CD4-positive, CD25-positive, alpha-beta regulatory T cell (primary cell): ENCODE results near the gene TXNL4B. TPM values are rescaled to one million over a fixed set of nuclear protein-coding genes. Genes with fewer than 3 reads are reported as not detected.
"Not testable (repeated sequence)": the region's sequence is repeated elsewhere in the genome, so short reads cannot be mapped to it uniquely, and the experiment has no call there.

Source experiments
- ATAC-seq, 2 donors: fragments of 150-1000 bp; cut with Tn5 transposase; one replicate each; pipeline ENCODE4 v1.10.0; 2021; ENCODE audit warnings: low read depth in 2 of 2, moderate number of reproducible peaks in 2 of 2, moderate library complexity in 1 of 2
- DNase-seq, 3 donors: peaks; one replicate each; pipeline versions ENCODE4 v3.0.0 to v3.0.0-alpha.2; 2012 to 2022; ENCODE audit warnings: mixed read lengths in 1 of 3
- H3K27ac ChIP-seq: one replicate; pipeline ENCODE4 v1.7.0; 2013; ENCODE audit warnings: mild to moderate bottlenecking, low read length; ENCODE audit not compliant: insufficient read depth, poor library complexity, severe bottlenecking
- H3K27me3 ChIP-seq: one replicate; pipeline ENCODE4 v1.7.0; 2013; ENCODE audit warnings: low read length; ENCODE audit not compliant: control insufficient read depth, insufficient read depth
- H3K36me3 ChIP-seq: one replicate; pipeline ENCODE4 v1.7.0; 2013; ENCODE audit warnings: mild to moderate bottlenecking, low read length, moderate library complexity; ENCODE audit not compliant: control insufficient read depth, insufficient read depth
- H3K4me1 ChIP-seq: 2 replicates; pipeline ENCODE4 v1.7.0; 2013; ENCODE audit warnings: mild to moderate bottlenecking, low read length; ENCODE audit not compliant: insufficient read depth, control insufficient read depth, poor library complexity, severe bottlenecking
- H3K4me3 ChIP-seq: one replicate; pipeline ENCODE4 v1.7.0; 2013; ENCODE audit warnings: low read depth, mild to moderate bottlenecking, low read length, moderate library complexity
- H3K9me3 ChIP-seq, 2 experiments: 1 replicate in 1 of 2; 2 replicates in 1 of 2; pipeline ENCODE4 v1.7.0; 2013; ENCODE audit warnings: low read length in 2 of 2, mild to moderate bottlenecking in 1 of 2, moderate library complexity in 1 of 2; ENCODE audit not compliant: control insufficient read depth in 2 of 2
- H3K27ac Mint-ChIP-seq, 3 donors: one replicate each; pipeline ENCODE4 v1.8.0; 2020 to 2022; ENCODE audit warnings: mild to moderate bottlenecking in 3 of 3, mixed read lengths in 3 of 3, moderate library complexity in 2 of 3
- H3K27me3 Mint-ChIP-seq: one replicate; pipeline ENCODE4 v1.8.0; 2022; ENCODE audit warnings: mild to moderate bottlenecking, mixed read lengths
- H3K36me3 Mint-ChIP-seq: one replicate; pipeline ENCODE4 v1.8.0; 2020; ENCODE audit warnings: mixed read lengths
- H3K4me1 Mint-ChIP-seq, 4 donors: one replicate each; pipeline ENCODE4 v1.8.0; 2020 to 2022; ENCODE audit warnings: mixed read lengths in 4 of 4, mild to moderate bottlenecking in 1 of 4
- H3K4me3 Mint-ChIP-seq, 4 donors: one replicate each; pipeline ENCODE4 v1.8.0; 2020 to 2022; ENCODE audit warnings: mild to moderate bottlenecking in 4 of 4, mixed read lengths in 4 of 4, moderate library complexity in 3 of 4
- H3K9me3 Mint-ChIP-seq, 7 donors: one replicate each; pipeline ENCODE4 v1.8.0; 2020 to 2022; ENCODE audit warnings: mixed read lengths in 7 of 7, mild to moderate bottlenecking in 3 of 7, moderate library complexity in 2 of 7
- polyA plus RNA-seq, 4 donors: library from polyadenylated mRNA; unstranded; fragments of 300-500 nt; fragmentation: Illumina TruSeq; gene quantifications; one replicate each; pipeline ENCODE4 v1.2.3, GENCODE V29; 2021
- total RNA-seq: library from RNA; stranded (reverse); gene quantifications from one replicate; pipeline ENCODE4 v1.2.3, GENCODE V29; 2022

Gene TXNL4B
- total and polyA plus RNA-seq, 5 donors from 2014 or later, result 12.8 to 18.5 (median 16.2) TPM

GRCh38 chr16:72064361-72064894 lies 29.0 kb downstream of the TXNL4B start:
- Mint-ChIP-seq H3K4me1 (no peaks in the 10 kb centered on the region), H3K4me3 (no peak overlapping the region), H3K9me3 (no peaks in the 10 kb centered on the region), H3K27me3 (no peaks in the 10 kb centered on the region), H3K36me3 (peaks cover 8% of the 10 kb centered on the region), H3K27ac (no peak overlapping the region)
- Histone ChIP-seq H3K4me1 (no peaks in the 10 kb centered on the region), H3K27me3 (no peaks in the 10 kb centered on the region), H3K9me3 (no peaks in the 10 kb centered on the region), H3K4me3 (no peak overlapping the region), H3K36me3 (no peaks in the 10 kb centered on the region), H3K27ac (no peak overlapping the region)
- no peak for DNase-seq
- ATAC-seq, result no peak

GRCh38 chr16:72061564-72061963 lies 31.9 kb downstream of the TXNL4B start:
- Histone ChIP-seq H3K27me3 (no peaks in the 10 kb centered on the region), H3K9me3 (no peaks in the 10 kb centered on the region), H3K4me3 (no peak overlapping the region), H3K4me1 (no peaks in the 10 kb centered on the region), H3K36me3 (no peaks in the 10 kb centered on the region), H3K27ac (no peak overlapping the region)
- Mint-ChIP-seq H3K4me3 (no peak overlapping the region), H3K4me1 (no peaks in the 10 kb centered on the region), H3K27me3 (no peaks in the 10 kb centered on the region), H3K27ac (no peak overlapping the region), H3K9me3 (peaks cover 0 to 1% (median 0%) of the 10 kb centered on the region in 7 donors), H3K36me3 (peaks cover 11% of the 10 kb centered on the region)
- no peak for DNase-seq
- no peak for ATAC-seq

- ATAC-seq, result no peak
- Histone ChIP-seq H3K9me3 (no peaks in the 10 kb centered on the region), H3K4me1 (no peaks in the 10 kb centered on the region), H3K36me3 (no peaks in the 10 kb centered on the region), H3K4me3 (no peak overlapping the region), H3K27ac (no peak overlapping the region), H3K27me3 (no peaks in the 10 kb centered on the region)
- no peaks in the 10 kb centered on the region for H3K4me1 Mint-ChIP-seq
- H3K27ac Mint-ChIP-seq, result no peak overlapping the region
- H3K27me3 Mint-ChIP-seq, result no peaks in the 10 kb centered on the region
- no peak overlapping the region for H3K4me3 Mint-ChIP-seq
- peaks cover 0 to 1% (median 0%) of the 10 kb centered on the region in 7 donors for H3K9me3 Mint-ChIP-seq
- H3K36me3 Mint-ChIP-seq, result peaks cover 11% of the 10 kb centered on the region
- no peak for DNase-seq
These were observed 33.0 kb downstream of the TXNL4B start for GRCh38 chr16:72060405-72060804.

- H3K9me3 ChIP-seq, DNase-seq, H3K27ac ChIP-seq, H3K27me3 Mint-ChIP-seq, ATAC-seq, H3K4me1 ChIP-seq, H3K4me3 Mint-ChIP-seq, H3K36me3 Mint-ChIP-seq, H3K36me3 ChIP-seq, H3K4me1 Mint-ChIP-seq, H3K4me3 ChIP-seq, H3K27me3 ChIP-seq, H3K9me3 Mint-ChIP-seq, H3K27ac Mint-ChIP-seq: not testable (repeated sequence)
These were observed 34.4 kb downstream of the TXNL4B start for GRCh38 chr16:72059060-72059459.

GRCh38 chr16:72057313-72057712 lies 36.1 kb downstream of the TXNL4B start:
- not testable (repeated sequence) for H3K27me3 Mint-ChIP-seq, DNase-seq, H3K36me3 Mint-ChIP-seq, ATAC-seq, H3K9me3 ChIP-seq, H3K4me3 Mint-ChIP-seq, H3K27ac Mint-ChIP-seq, H3K36me3 ChIP-seq, H3K4me1 ChIP-seq, H3K27me3 ChIP-seq, H3K9me3 Mint-ChIP-seq, H3K4me3 ChIP-seq, H3K27ac ChIP-seq, H3K4me1 Mint-ChIP-seq

GRCh38 chr16:72055911-72056310 lies 37.5 kb downstream of the TXNL4B start:
- no peak for ATAC-seq
- Mint-ChIP-seq H3K4me1 (peaks cover 0 to 6% (median 0%) of the 10 kb centered on the region in 4 donors), H3K4me3 (no peak overlapping the region), H3K36me3 (peaks cover 3% of the 10 kb centered on the region), H3K9me3 (peaks cover 0 to 3% (median 0%) of the 10 kb centered on the region in 7 donors), H3K27me3 (no peaks in the 10 kb centered on the region), H3K27ac (no peak overlapping the region)
- no peak for DNase-seq
- no peaks in the 10 kb centered on the region for H3K4me1 ChIP-seq
- H3K36me3 ChIP-seq, result no peaks in the 10 kb centered on the region
- no peak overlapping the region for H3K4me3 ChIP-seq
- no peaks in the 10 kb centered on the region for H3K27me3 ChIP-seq
- no peaks in the 10 kb centered on the region for H3K9me3 ChIP-seq
- no peak overlapping the region for H3K27ac ChIP-seq

- H3K4me1 ChIP-seq, H3K27ac ChIP-seq, H3K4me3 ChIP-seq, DNase-seq, H3K27ac Mint-ChIP-seq, H3K36me3 Mint-ChIP-seq, H3K36me3 ChIP-seq, H3K27me3 ChIP-seq, H3K9me3 ChIP-seq, ATAC-seq, H3K4me1 Mint-ChIP-seq, H3K27me3 Mint-ChIP-seq: not testable (repeated sequence)
- H3K4me3 Mint-ChIP-seq, result peak within 1 kb of the TSS in 1 of 4 donors; percentile 17
- peaks cover 0 to 12% (median 3%) of the 10 kb centered on the region in 7 donors for H3K9me3 Mint-ChIP-seq
These were observed 39.1 kb downstream of the TXNL4B start, which contains the start of gene HP for GRCh38 chr16:72054254-72054847. Gene HP (plus strand): TSS chr16:72054505. CDS start chr16:72054653, 148 bp downstream.

- Histone ChIP-seq H3K4me1 (no peaks in the 10 kb centered on the region), H3K36me3 (no peaks in the 10 kb centered on the region), H3K27me3 (no peaks in the 10 kb centered on the region), H3K27ac (no peak overlapping the region), H3K4me3 (no peak overlapping the region), H3K9me3 (no peaks in the 10 kb centered on the region)
- no peak for DNase-seq
- Mint-ChIP-seq H3K27me3 (no peaks in the 10 kb centered on the region), H3K9me3 (peaks cover 0 to 18% (median 3%) of the 10 kb centered on the region in 7 donors), H3K4me1 (peaks cover 0 to 6% (median 0%) of the 10 kb centered on the region in 4 donors), H3K4me3 (no peak overlapping the region), H3K36me3 (peaks cover 6% of the 10 kb centered on the region), H3K27ac (no peak overlapping the region)
- ATAC-seq, result no peak
These were observed 41.6 kb downstream of the TXNL4B start for GRCh38 chr16:72051818-72052217.
